Measurements from ENCODE around the gene PRKACA.

PRKACA gene

GRCh38 chr19:14158276-14159023, 40.9 kb upstream of the PRKACA start:
- 91 to 94% methylated on average over 16 of the region's 16 CpGs for WGBS, 2 experiments

GRCh38 chr19:14156971-14157717, 39.6 kb upstream of the PRKACA start:
- no peaks in the 10 kb centered on the region for H3K27me3 ChIP-seq (ENCODE audit: control insufficient read depth, insufficient read depth, low read length, poor library complexity, severe bottlenecking)
- no peaks in the 10 kb centered on the region for H3K4me1 ChIP-seq (ENCODE audit: control insufficient read depth, insufficient read depth, low read length)
- no peak overlapping the region for H3K4me3 ChIP-seq (ENCODE audit: insufficient read depth, low read depth, low read length)
- H3K27ac ChIP-seq (ENCODE audit: insufficient read depth, low read depth, low read length, poor library complexity, severe bottlenecking): no peak overlapping the region
- WGBS, 2 experiments: 96% methylated on average over 26 of the region's 26 CpGs
- H3K36me3 ChIP-seq (ENCODE audit: control insufficient read depth, insufficient read depth, low read length): peaks cover 25% of the 10 kb centered on the region
- no peaks in the 10 kb centered on the region for H3K9me3 ChIP-seq (ENCODE audit: control insufficient read depth, low read length)

More at GRCh38 chr19:14158276-14159023, 40.9 kb upstream of the PRKACA start:
- no peak overlapping the region for H3K27ac ChIP-seq (ENCODE audit: insufficient read depth, low read depth, low read length, poor library complexity, severe bottlenecking)
- H3K9me3 ChIP-seq (ENCODE audit: control insufficient read depth, low read length): no peaks in the 10 kb centered on the region
- peaks cover 23% of the 10 kb centered on the region for H3K36me3 ChIP-seq (ENCODE audit: control insufficient read depth, insufficient read depth, low read length)
- no peaks in the 10 kb centered on the region for H3K4me1 ChIP-seq (ENCODE audit: control insufficient read depth, insufficient read depth, low read length)
- H3K4me3 ChIP-seq (ENCODE audit: insufficient read depth, low read depth, low read length): no peak overlapping the region
- no peaks in the 10 kb centered on the region for H3K27me3 ChIP-seq (ENCODE audit: control insufficient read depth, insufficient read depth, low read length, poor library complexity, severe bottlenecking)

GRCh38 chr19:14156122-14156521, 38.6 kb upstream of the PRKACA start:
- H3K4me1 ChIP-seq (ENCODE audit: control insufficient read depth, insufficient read depth, low read length): no peaks in the 10 kb centered on the region
- no peaks in the 10 kb centered on the region for H3K27me3 ChIP-seq (ENCODE audit: control insufficient read depth, insufficient read depth, low read length, poor library complexity, severe bottlenecking)
- no peak overlapping the region for H3K27ac ChIP-seq (ENCODE audit: insufficient read depth, low read depth, low read length, poor library complexity, severe bottlenecking)
- peaks cover 31% of the 10 kb centered on the region for H3K36me3 ChIP-seq (ENCODE audit: control insufficient read depth, insufficient read depth, low read length)
- H3K9me3 ChIP-seq (ENCODE audit: control insufficient read depth, low read length): no peaks in the 10 kb centered on the region
- WGBS, 2 experiments: 94 to 96% methylated on average over 11 of the region's 12 CpGs
- no peak overlapping the region for H3K4me3 ChIP-seq (ENCODE audit: insufficient read depth, low read depth, low read length)

GRCh38 chr19:14155371-14155770, 37.8 kb upstream of the PRKACA start:
- Histone ChIP-seq H3K4me3 (ENCODE audit: insufficient read depth, low read depth, low read length) (no peak overlapping the region), H3K27me3 (ENCODE audit: control insufficient read depth, insufficient read depth, low read length, poor library complexity, severe bottlenecking) (no peaks in the 10 kb centered on the region), H3K36me3 (ENCODE audit: control insufficient read depth, insufficient read depth, low read length) (peaks cover 31% of the 10 kb centered on the region), H3K27ac (ENCODE audit: insufficient read depth, low read depth, low read length, poor library complexity, severe bottlenecking) (no peak overlapping the region), H3K9me3 (ENCODE audit: control insufficient read depth, low read length) (no peaks in the 10 kb centered on the region), H3K4me1 (ENCODE audit: control insufficient read depth, insufficient read depth, low read length) (no peaks in the 10 kb centered on the region)
- WGBS, 2 experiments: 97% methylated on average over 17 of the region's 17 CpGs

GRCh38 chr19:14152713-14153112, 35.2 kb upstream of the PRKACA start:
- Histone ChIP-seq H3K27ac (ENCODE audit: insufficient read depth, low read depth, low read length, poor library complexity, severe bottlenecking) (no peak overlapping the region), H3K36me3 (ENCODE audit: control insufficient read depth, insufficient read depth, low read length) (peaks cover 28% of the 10 kb centered on the region), H3K9me3 (ENCODE audit: control insufficient read depth, low read length) (no peaks in the 10 kb centered on the region), H3K4me3 (ENCODE audit: insufficient read depth, low read depth, low read length) (no peak overlapping the region), H3K4me1 (ENCODE audit: control insufficient read depth, insufficient read depth, low read length) (peaks cover 14% of the 10 kb centered on the region), H3K27me3 (ENCODE audit: control insufficient read depth, insufficient read depth, low read length, poor library complexity, severe bottlenecking) (no peaks in the 10 kb centered on the region)
- WGBS, 2 experiments: 94 to 97% methylated on average over 12 of the region's 12 CpGs

- Histone ChIP-seq H3K9me3 (ENCODE audit: control insufficient read depth, low read length) (no peaks in the 10 kb centered on the region), H3K4me1 (ENCODE audit: control insufficient read depth, insufficient read depth, low read length) (peaks cover 14% of the 10 kb centered on the region), H3K27ac (ENCODE audit: insufficient read depth, low read depth, low read length, poor library complexity, severe bottlenecking) (no peak overlapping the region), H3K27me3 (ENCODE audit: control insufficient read depth, insufficient read depth, low read length, poor library complexity, severe bottlenecking) (no peaks in the 10 kb centered on the region), H3K4me3 (ENCODE audit: insufficient read depth, low read depth, low read length) (no peak overlapping the region), H3K36me3 (ENCODE audit: control insufficient read depth, insufficient read depth, low read length) (peaks cover 14% of the 10 kb centered on the region)
- WGBS, 2 experiments: 96% methylated on average over 47 of the region's 47 CpGs
Observed at GRCh38 chr19:14150770-14151661, 33.5 kb upstream of the PRKACA start.

- Histone ChIP-seq H3K4me1 (ENCODE audit: control insufficient read depth, insufficient read depth, low read length) (peaks cover 14% of the 10 kb centered on the region), H3K4me3 (ENCODE audit: insufficient read depth, low read depth, low read length) (no peak overlapping the region), H3K27ac (ENCODE audit: insufficient read depth, low read depth, low read length, poor library complexity, severe bottlenecking) (peak overlapping the region; percentile 33), H3K36me3 (ENCODE audit: control insufficient read depth, insufficient read depth, low read length) (peaks cover 12% of the 10 kb centered on the region), H3K9me3 (ENCODE audit: control insufficient read depth, low read length) (no peaks in the 10 kb centered on the region), H3K27me3 (ENCODE audit: control insufficient read depth, insufficient read depth, low read length, poor library complexity, severe bottlenecking) (no peaks in the 10 kb centered on the region)
- WGBS, 2 experiments: 80 to 84% methylated on average over 10 of the region's 10 CpGs
Observed at GRCh38 chr19:14150041-14150769, 32.6 kb upstream of the PRKACA start.

- no peak overlapping the region for H3K4me3 ChIP-seq (ENCODE audit: insufficient read depth, low read depth, low read length)
- H3K36me3 ChIP-seq (ENCODE audit: control insufficient read depth, insufficient read depth, low read length): peaks cover 12% of the 10 kb centered on the region
- no peaks in the 10 kb centered on the region for H3K9me3 ChIP-seq (ENCODE audit: control insufficient read depth, low read length)
- no peaks in the 10 kb centered on the region for H3K27me3 ChIP-seq (ENCODE audit: control insufficient read depth, insufficient read depth, low read length, poor library complexity, severe bottlenecking)
- peaks cover 14% of the 10 kb centered on the region for H3K4me1 ChIP-seq (ENCODE audit: control insufficient read depth, insufficient read depth, low read length)
- H3K27ac ChIP-seq (ENCODE audit: insufficient read depth, low read depth, low read length, poor library complexity, severe bottlenecking): peak overlapping the region; percentile 42
- WGBS, 2 experiments: 87% methylated on average over 17 to 20 of the region's 21 CpGs
Observed at GRCh38 chr19:14149509-14149994, 32.0 kb upstream of the PRKACA start.

- H3K4me1 ChIP-seq (ENCODE audit: control insufficient read depth, insufficient read depth, low read length): peaks cover 14% of the 10 kb centered on the region
- 80% methylated on average over 13 of the region's 13 CpGs for WGBS, 2 experiments
- no peaks in the 10 kb centered on the region for H3K27me3 ChIP-seq (ENCODE audit: control insufficient read depth, insufficient read depth, low read length, poor library complexity, severe bottlenecking)
- H3K9me3 ChIP-seq (ENCODE audit: control insufficient read depth, low read length): no peaks in the 10 kb centered on the region
- no peak overlapping the region for H3K4me3 ChIP-seq (ENCODE audit: insufficient read depth, low read depth, low read length)
- H3K27ac ChIP-seq (ENCODE audit: insufficient read depth, low read depth, low read length, poor library complexity, severe bottlenecking): peak overlapping the region; percentile 42
- peaks cover 8% of the 10 kb centered on the region for H3K36me3 ChIP-seq (ENCODE audit: control insufficient read depth, insufficient read depth, low read length)
Observed at GRCh38 chr19:14148751-14149410, 31.3 kb upstream of the PRKACA start.

All from ectodermal cell (in vitro differentiated cells).